GM12873 (cell line): ENCODE data around the gene NDUFAF5.

ENCODE experiments used
- CTCF ChIP-seq: IDR thresholded peaks from 2 replicates; pipeline ENCODE4 v1.5.1; 2012; ENCODE audit warnings: low read depth, mild to moderate bottlenecking, moderate library complexity, low read length, control low read depth; ENCODE audit not compliant: insufficient read depth; ENCODE audit errors: missing control alignments

NDUFAF5 gene

GRCh38 chr20:13824459-13824858, 39.6 kb downstream of the NDUFAF5 start:
- TF ChIP-seq CTCF: no peak

GRCh38 chr20:13825465-13825864, 40.6 kb downstream of the NDUFAF5 start:
- no peak for TF ChIP-seq CTCF

GRCh38 chr20:13831476-13831875, 46.6 kb downstream of the NDUFAF5 start:
- no peak for TF ChIP-seq CTCF

- no peak for TF ChIP-seq CTCF
Measured at GRCh38 chr20:13838664-13839063, 53.8 kb downstream of the NDUFAF5 start.

- no peak for TF ChIP-seq CTCF
Measured at GRCh38 chr20:13839421-13840092, 54.7 kb downstream of the NDUFAF5 start.

- no peak for TF ChIP-seq CTCF
Measured at GRCh38 chr20:13840093-13840465, 55.3 kb downstream of the NDUFAF5 start.

GRCh38 chr20:13841206-13841605, 56.4 kb downstream of the NDUFAF5 start:
- no peak for TF ChIP-seq CTCF

GRCh38 chr20:13844296-13844695, 59.5 kb downstream of the NDUFAF5 start:
- no peak for TF ChIP-seq CTCF
